K562 (cell line): Measurements from ENCODE around the gene ESAM. TPM values are rescaled to one million over a fixed set of nuclear protein-coding genes. Genes with fewer than 3 reads are reported as not detected.

Experiments
- ATAC-seq: fragments of 200-7000 bp; cut with Tn5 transposase; 3 replicates; pipeline ENCODE4 v1.9.1; 2020; ENCODE audit warnings: moderate library complexity
- BruUV-seq: library from RNA; stranded (reverse); fragments of 400-500 nt; replicated peaks from 2 replicates; lab custom pipeline; 2021; lab: Mats Ljungman, UMichigan
- CTCF ChIA-PET: fragments of 300-600 bp; formaldehyde crosslinking; extraction: SDS; loops from one replicate; lab custom pipeline; 2021; ENCODE audit warnings: low intra/inter-chr PET ratio; lab: Yijun Ruan, JAX
- POLR2A ChIA-PET: fragments of 300-600, 350-650 bp; sonication (Branson Sonifier 250); formaldehyde crosslinking; extraction: SDS; loops from one replicate; lab custom pipeline; 2021; ENCODE audit warnings: antibody characterized with exemption, inconsistent platforms; lab: Yijun Ruan, JAX
- DNase-seq, 4 experiments: peaks; one replicate each; pipeline versions ENCODE4 v3.0.0 to v3.0.0-alpha.2; 2011 to 2018; ENCODE audit warnings: low spot score in 3 of 4, mixed read lengths in 3 of 4; ENCODE audit errors: extremely low read depth in 1 of 4
- FAIRE-seq: peaks from 2 replicates; lab custom pipeline; 2011; peaks lifted over from hg19 to GRCh38; lab: Jason Lieb, UNC
- H2AFZ ChIP-seq: 2 replicates; pipeline ENCODE4 v1.6.0; 2011; ENCODE audit warnings: low read depth, low read length, control low read depth, inconsistent platforms
- H3K27ac ChIP-seq: fragments of 200-600 bp; 3 replicates; pipeline ENCODE4 v1.8.0; 2011; ENCODE audit warnings: low read depth, mild to moderate bottlenecking, control low read depth, inconsistent platforms, low read length, moderate library complexity, mixed read lengths; ENCODE audit errors: extremely low read depth
- H3K27me3 ChIP-seq, 2 experiments: fragments of 300-600 bp in 1 of 2; 2 replicates in 1 of 2; 3 replicates in 1 of 2; pipeline versions ENCODE4 v1.6.0 to v1.8.0; 2011; ENCODE audit warnings: inconsistent platforms in 2 of 2, low read length in 2 of 2, mild to moderate bottlenecking in 1 of 2, mixed read lengths in 1 of 2, moderate library complexity in 1 of 2; ENCODE audit not compliant: control insufficient read depth in 2 of 2, insufficient read depth in 2 of 2
- H3K36me3 ChIP-seq: fragments of 300-600 bp; 3 replicates; pipeline ENCODE4 v1.8.0; 2011; ENCODE audit warnings: mild to moderate bottlenecking, low read length, inconsistent platforms; ENCODE audit not compliant: control insufficient read depth, insufficient read depth
- H3K4me1 ChIP-seq, 2 experiments: fragments of 200-600 bp in 1 of 2; replicated peaks in 1 of 2; 2 replicates in 1 of 2; 3 replicates in 1 of 2; pipeline versions ENCODE4 v1.5.1 to v1.8.0; 2011; ENCODE audit warnings: inconsistent platforms in 2 of 2, low read length in 2 of 2, mild to moderate bottlenecking in 1 of 2, mixed read lengths in 1 of 2, moderate library complexity in 1 of 2; ENCODE audit not compliant: control insufficient read depth in 2 of 2, insufficient read depth in 2 of 2
- H3K4me2 ChIP-seq: 2 replicates; pipeline ENCODE4 v1.6.1; 2011; ENCODE audit warnings: low read length, control low read depth, inconsistent platforms, mixed read lengths; ENCODE audit not compliant: insufficient read depth
- H3K4me3 ChIP-seq: fragments of 200-600 bp; sonication (generic), shearing (Covaris generic); 2 replicates; pipeline ENCODE4 v1.5.1; 2016; ENCODE audit warnings: control low read depth, inconsistent platforms
- H3K79me2 ChIP-seq: fragments of 200-600 bp; 3 replicates; pipeline ENCODE4 v1.8.0; 2011; ENCODE audit warnings: low read length, inconsistent platforms; ENCODE audit not compliant: control insufficient read depth, insufficient read depth
- H3K9ac ChIP-seq, 2 experiments: 2 replicates each; pipeline versions ENCODE4 v1.6.0 to v1.6.1; 2011; ENCODE audit warnings: low read depth in 2 of 2, low read length in 2 of 2, control low read depth in 1 of 2, inconsistent platforms in 1 of 2, mild to moderate bottlenecking in 1 of 2, mixed read lengths in 1 of 2; ENCODE audit not compliant: insufficient read depth in 1 of 2
- H3K9me1 ChIP-seq: one replicate; pipeline ENCODE4 v1.6.0; 2011; ENCODE audit warnings: inconsistent platforms, mild to moderate bottlenecking, low read length, moderate library complexity; ENCODE audit not compliant: control insufficient read depth, insufficient read depth
- H3K9me3 ChIP-seq: replicated peaks from 2 replicates; pipeline ENCODE4 v1.5.1; 2011; ENCODE audit warnings: low read depth, low read length, inconsistent platforms; ENCODE audit not compliant: control insufficient read depth, insufficient read depth
- H4K20me1 ChIP-seq: replicated peaks from 2 replicates; pipeline ENCODE4 v1.6.1; 2011; ENCODE audit warnings: low read length, inconsistent platforms, mixed read lengths; ENCODE audit not compliant: control insufficient read depth, insufficient read depth
- ARHGAP35 ChIP-seq: fragments of 450-650 bp; IDR thresholded peaks from 2 replicates; pipeline ENCODE4 v1.6.1; 2018; ENCODE audit not compliant: partially characterized antibody
- BACH1 ChIP-seq: fragments of 200-800 bp; sonication (Bioruptor generic); IDR thresholded peaks from 2 replicates; pipeline ENCODE4 v1.6.1; 2016; ENCODE audit warnings: missing genetic modification characterization, missing compliant biosample characterization
- CEBPB ChIP-seq: fragments of 450-650 bp; IDR thresholded peaks from 2 replicates; pipeline ENCODE4 v1.6.1; 2016; ENCODE audit warnings: missing genetic modification characterization, missing compliant biosample characterization
- CREB1 ChIP-seq, 2 experiments: sonication (generic) in 1 of 2; formaldehyde crosslinking in 1 of 2; IDR thresholded peaks; 2 replicates each; pipeline versions ENCODE4 v1.6.1 to v1.8.0; 2012 to 2022; ENCODE audit warnings: inconsistent platforms in 1 of 2, mild to moderate bottlenecking in 1 of 2, missing genetic modification reagents in 1 of 2, moderate library complexity in 1 of 2
- CTCFL ChIP-seq: IDR thresholded peaks from 2 replicates; pipeline ENCODE4 v1.6.1; 2011; ENCODE audit warnings: borderline replicate concordance, low read depth, mild to moderate bottlenecking, moderate library complexity, low read length; ENCODE audit not compliant: insufficient read depth, poor library complexity, severe bottlenecking
- ETV6 ChIP-seq, 3 experiments: fragments of 150-350 bp in 1 of 3; sonication (generic) in 1 of 3; formaldehyde crosslinking in 1 of 3; IDR thresholded peaks; 2 replicates each; pipeline versions ENCODE4 v1.6.1 to v1.8.0; 2014 to 2022; ENCODE audit warnings: borderline replicate concordance in 2 of 3, low read depth in 2 of 3, antibody characterized with exemption in 1 of 3, low read length in 1 of 3, mild to moderate bottlenecking in 1 of 3, missing genetic modification reagents in 1 of 3
- KDM2B ChIP-seq: fragments of 250-450 bp; sonication (Bioruptor Pico); IDR thresholded peaks from 2 replicates; pipeline ENCODE4 v1.8.0; 2021; ENCODE audit warnings: mild to moderate bottlenecking, moderate library complexity
- KHSRP ChIP-seq: fragments of 450-650 bp; IDR thresholded peaks from 2 replicates; pipeline ENCODE4 v1.6.1; 2017
- MTF1 ChIP-seq: fragments of 250-450 bp; sonication (Bioruptor Pico); IDR thresholded peaks from 2 replicates; pipeline ENCODE4 v1.9.0; 2021; ENCODE audit warnings: moderate library complexity, mild to moderate bottlenecking, inconsistent platforms, borderline replicate concordance
- RUNX1 ChIP-seq: sonication (generic); IDR thresholded peaks from 2 replicates; pipeline ENCODE4 v1.6.1; 2016; ENCODE audit warnings: antibody characterized with exemption, low read depth
- SUPT5H ChIP-seq: fragments of 450-650 bp; IDR thresholded peaks from 2 replicates; pipeline ENCODE4 v1.6.1; 2016
- TCF7 ChIP-seq: sonication (generic); IDR thresholded peaks from 2 replicates; pipeline ENCODE4 v1.6.1; 2016; ENCODE audit warnings: antibody characterized with exemption, borderline replicate concordance
- TRIM28 ChIP-seq: fragments of 450-650 bp; IDR thresholded peaks from 2 replicates; pipeline ENCODE4 v1.6.1; 2017
- ZNF140 ChIP-seq: fragments of 250-450 bp; sonication (Bioruptor Pico); IDR thresholded peaks from 2 replicates; pipeline ENCODE4 v1.8.0; 2021; ENCODE audit warnings: moderate library complexity, mild to moderate bottlenecking, inconsistent platforms
- WGBS: fragments of 100-300 bp; shearing (Covaris generic); methylation state at CpG from one replicate; pipeline ENCODE4 v1.1.6; 2016; ENCODE audit warnings: low coverage, mixed read lengths; ENCODE audit not compliant: insufficient coverage; ENCODE audit errors: missing lambda C conversion rate; 5-methylcytosine and 5-hydroxymethylcytosine counted together
- in situ Hi-C: fragments of 300-500 bp; cut with MboI; formaldehyde crosslinking; loops from 4 replicates; pipeline ENCODE4 v1.15.0; 2018; ENCODE audit warnings: inconsistent platforms, mixed read lengths
- intact Hi-C: fragments of 100-400 bp; cut with micrococcal nuclease; formaldehyde crosslinking; loops from 2 replicates; pipeline ENCODE4 v1.14.2; 2022
- polyA plus RNA-seq, 8 experiments: library from polyadenylated mRNA; depleted of rRNA in 4 of 8; stranded (reverse) in 5 of 8; unstranded in 3 of 8; fragments of >200 nt; fragmentation: Nextera tagmentation in 2 of 8; fragmentation: Illumina TruSeq in 1 of 8; extraction: Ambion mirVana in 2 of 8; extraction: Trizol in 1 of 8; gene quantifications; 2 replicates each; pipeline versions ENCODE4 v1.2.1 to v1.2.3, GENCODE V29; 2011 to 2014; ENCODE audit warnings: inconsistent platforms in 1 of 8, missing spikeins in 1 of 8
- total RNA-seq, 7 experiments: library from RNA; depleted of rRNA in 6 of 7; stranded (reverse); fragments of >200 nt in 6 of 7; fragmentation: Illumina TruSeq in 2 of 7; extraction: Trizol in 2 of 7; gene quantifications; 2 replicates each; pipeline versions ENCODE4 v1.2.1 to v1.2.3, GENCODE V29; 2011 to 2021; ENCODE audit warnings: low replicate concordance in 1 of 7
- TF ChIP-seq, protein P1 (sequence below), 2 experiments: fragments of 450-650 bp in 1 of 2; IDR thresholded peaks; 2 replicates each; pipeline ENCODE4 v1.6.1; 2011 to 2017; ENCODE audit warnings: low read depth in 2 of 2, antibody characterized with exemption in 1 of 2, borderline replicate concordance in 1 of 2, low read length in 1 of 2, mild to moderate bottlenecking in 1 of 2, mixed read lengths in 1 of 2; ENCODE audit not compliant: control insufficient read depth in 1 of 2

ESAM gene
- total and polyA plus RNA-seq, 9 of the 15 experiments (the other 6 are each of a cell fraction or from before 2014, with no cell fraction given), result 0.06 to 1.5 (median 0.22) TPM

DNA sequence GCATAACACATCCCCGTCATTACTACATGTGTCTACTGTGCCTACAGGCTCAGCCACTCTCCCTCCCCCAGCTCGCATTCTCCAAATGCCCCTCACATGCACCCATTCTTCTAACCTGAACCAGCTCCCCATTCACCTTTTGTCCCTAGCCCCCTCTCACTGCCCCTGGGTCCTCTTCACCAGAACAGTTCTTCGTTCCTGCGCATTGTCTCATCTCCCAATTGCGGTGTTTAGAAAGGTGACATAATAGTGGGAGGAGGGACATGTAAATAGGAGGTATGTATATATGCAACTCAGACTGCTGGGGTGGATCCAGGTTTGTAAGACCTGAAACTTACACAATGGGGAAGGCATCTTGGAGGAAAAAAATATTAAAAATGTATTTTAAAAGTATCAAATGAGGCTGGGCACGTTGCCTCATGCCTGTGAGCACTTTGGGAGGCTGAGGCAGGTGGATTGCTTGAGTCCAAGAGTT lies 5.3 kb downstream of the ESAM start (continued):
- TF ChIP-seq ETV6 (IDR thresholded peaks at IDR 0.05; ENCODE audit: borderline replicate concordance in 1 of 2, low read depth in 2 of 2, low read length in 1 of 2), result no peak
- TF ChIP-seq ETV6 (CRISPR knock-in tag; IDR thresholded peaks at IDR 0.05; ENCODE audit: borderline replicate concordance), result no peak
- no peak for TF ChIP-seq KHSRP
- no peak for TF ChIP-seq ARHGAP35
- TF ChIP-seq CTCFL, result no peak
- TF ChIP-seq MTF1 (CRISPR knock-in tag), result no peak

- H4K20me1 ChIP-seq, result no peaks in the 10 kb centered on the region
- H3K27ac ChIP-seq, result no peak overlapping the region
- ChIA-PET POLR2A (interaction anchor here (1.0 kb wide), 1 partner anchor 42 kb away, joined by 3 read pairs; no protein-coding TSS in a partner anchor), CTCF (interaction anchor here (0.5 kb wide), 1 partner anchor 58 kb away, joined by 3 read pairs; no protein-coding TSS in a partner anchor)
- H3K79me2 ChIP-seq, result no peaks in the 10 kb centered on the region
- ATAC-seq, result no peak
- H3K9ac ChIP-seq, result no peak overlapping the region
- H3K9me3 ChIP-seq, result no peaks in the 10 kb centered on the region
- no peak overlapping the region for H2AFZ ChIP-seq
- peaks cover 11 to 34% of the 10 kb centered on the region in 2 experiments; a peak in 4 of 5 replicates for H3K4me1 ChIP-seq
- H3K36me3 ChIP-seq, result no peaks in the 10 kb centered on the region
- no peaks in the 10 kb centered on the region for H3K9me1 ChIP-seq
- 2% methylated on average over 9 of the region's 9 CpGs for WGBS
- no peak for FAIRE-seq
- in situ Hi-C loops, result no loop called here
- no peak for DNase-seq
- H3K27me3 ChIP-seq, result peaks cover 6 to 60% of the 10 kb centered on the region in 2 experiments; a peak in 4 of 5 replicates
- intact Hi-C loops, result no loop called here
- no peak overlapping the region for H3K4me3 ChIP-seq
- no peak overlapping the region for H3K4me2 ChIP-seq
- BruUV-seq, result no TSS peak
- TF ChIP-seq CREB1 (IDR thresholded peaks at IDR 0.05) (no peak), CREB1 (CRISPR knock-in tag; IDR thresholded peaks at IDR 0.05) (no peak), TRIM28 (no peak), ZNF140 (no peak), TCF7 (no peak), CEBPB (no peak), BACH1 (tag) (no peak), RUNX1 (no peak), SUPT5H (no peak), KDM2B (CRISPR knock-in tag) (no peak)
- TF ChIP-seq, protein P1, sequence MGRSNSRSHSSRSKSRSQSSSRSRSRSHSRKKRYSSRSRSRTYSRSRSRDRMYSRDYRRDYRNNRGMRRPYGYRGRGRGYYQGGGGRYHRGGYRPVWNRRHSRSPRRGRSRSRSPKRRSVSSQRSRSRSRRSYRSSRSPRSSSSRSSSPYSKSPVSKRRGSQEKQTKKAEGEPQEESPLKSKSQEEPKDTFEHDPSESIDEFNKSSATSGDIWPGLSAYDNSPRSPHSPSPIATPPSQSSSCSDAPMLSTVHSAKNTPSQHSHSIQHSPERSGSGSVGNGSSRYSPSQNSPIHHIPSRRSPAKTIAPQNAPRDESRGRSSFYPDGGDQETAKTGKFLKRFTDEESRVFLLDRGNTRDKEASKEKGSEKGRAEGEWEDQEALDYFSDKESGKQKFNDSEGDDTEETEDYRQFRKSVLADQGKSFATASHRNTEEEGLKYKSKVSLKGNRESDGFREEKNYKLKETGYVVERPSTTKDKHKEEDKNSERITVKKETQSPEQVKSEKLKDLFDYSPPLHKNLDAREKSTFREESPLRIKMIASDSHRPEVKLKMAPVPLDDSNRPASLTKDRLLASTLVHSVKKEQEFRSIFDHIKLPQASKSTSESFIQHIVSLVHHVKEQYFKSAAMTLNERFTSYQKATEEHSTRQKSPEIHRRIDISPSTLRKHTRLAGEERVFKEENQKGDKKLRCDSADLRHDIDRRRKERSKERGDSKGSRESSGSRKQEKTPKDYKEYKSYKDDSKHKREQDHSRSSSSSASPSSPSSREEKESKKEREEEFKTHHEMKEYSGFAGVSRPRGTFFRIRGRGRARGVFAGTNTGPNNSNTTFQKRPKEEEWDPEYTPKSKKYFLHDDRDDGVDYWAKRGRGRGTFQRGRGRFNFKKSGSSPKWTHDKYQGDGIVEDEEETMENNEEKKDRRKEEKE (IDR thresholded peaks at IDR 0.05; ENCODE audit: borderline replicate concordance in 1 of 2, control insufficient read depth in 1 of 2, low read depth in 2 of 2, low read length in 1 of 2), result no peak
Measured at GRCh38 chr11:124756033-124756752, 5.9 kb downstream of the ESAM start.
